ENCODE measurements around the gene HOXA4. TPM values are rescaled to one million over a fixed set of nuclear protein-coding genes. Genes with fewer than 3 reads are reported as not detected.

HOXA4 gene
- total RNA-seq, 1 donor from 2014 or later = 0.26 TPM

DNA sequence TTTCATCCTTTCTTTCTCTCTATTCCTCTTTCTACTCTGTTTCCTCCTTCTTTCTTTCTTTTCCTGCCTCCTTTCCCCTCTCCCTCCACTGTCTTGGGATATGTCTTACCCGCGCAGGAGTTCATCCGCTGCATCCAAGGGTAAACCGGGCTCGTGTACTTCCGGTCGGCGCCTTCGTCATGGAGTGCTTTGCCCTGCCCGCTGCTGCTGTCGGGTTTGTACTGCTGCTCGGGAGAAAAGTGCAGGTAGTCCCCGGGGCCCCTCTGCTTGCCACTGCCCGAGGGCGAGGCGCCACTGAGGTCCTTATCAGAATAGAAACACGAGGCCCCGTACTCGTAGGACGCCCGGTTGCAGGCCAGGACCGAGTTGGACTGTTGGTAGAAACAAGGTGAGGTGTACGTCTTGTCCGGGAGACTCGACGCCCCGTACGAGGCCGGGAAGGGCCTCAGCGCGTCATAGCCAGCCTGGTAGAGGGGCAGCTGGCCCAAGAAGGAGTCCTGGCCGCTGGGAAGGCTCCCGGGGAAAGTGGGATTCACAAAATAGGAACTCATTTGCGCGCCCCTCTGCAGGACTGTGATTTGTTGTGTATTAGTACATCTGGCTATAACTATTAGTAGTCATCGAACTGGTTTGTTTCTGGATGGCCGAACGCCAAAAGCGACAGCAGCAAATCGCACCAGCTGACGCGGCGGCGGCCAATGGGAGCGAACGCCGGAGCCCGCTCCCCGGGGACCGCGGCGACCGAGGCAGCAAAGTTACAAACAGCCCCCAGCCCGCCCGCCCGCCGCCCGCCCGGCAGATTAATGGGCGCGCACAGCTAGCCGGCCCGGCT is 16.9 kb upstream of the HOXA4 start, which contains the start of gene HOXA6:
HOXA6 (minus strand) TSS at position 576 of the 832 bp plus-strand sequence; CDS start at position 551, 25 bp downstream.
- DNase-seq (ENCODE audit: low read depth, low spot score) = no peak

GRCh38 chr7:27146491-27147198 is 16.1 kb upstream of the HOXA4 start:
- DNase-seq (ENCODE audit: low read depth, low spot score) = no peak

DNA sequence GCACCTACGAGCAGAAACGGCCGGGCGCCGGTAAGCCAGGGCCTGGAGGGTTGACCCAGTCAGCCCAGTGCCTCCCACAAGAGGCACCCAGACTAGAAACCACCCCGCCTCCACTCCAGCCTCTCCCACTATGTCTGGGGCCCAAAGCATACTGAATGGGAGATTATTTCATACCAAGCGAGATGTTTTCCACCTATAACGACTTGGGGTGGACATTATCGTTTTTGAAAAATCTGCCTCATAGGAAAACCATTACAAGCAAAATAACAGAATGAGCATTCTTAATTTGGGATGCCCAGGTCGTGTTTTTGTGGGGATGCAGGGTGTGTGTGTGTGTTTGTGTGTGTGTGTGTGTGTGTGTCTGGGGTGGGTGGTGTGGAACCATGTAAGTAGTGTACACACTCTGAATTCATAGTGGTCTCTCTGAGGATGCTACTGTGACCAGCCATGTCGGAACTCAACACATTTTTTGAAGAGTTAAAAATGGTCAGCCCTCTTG is 15.4 kb upstream of the HOXA4 start:
- no peak for DNase-seq (ENCODE audit: low read depth, low spot score)

DNA sequence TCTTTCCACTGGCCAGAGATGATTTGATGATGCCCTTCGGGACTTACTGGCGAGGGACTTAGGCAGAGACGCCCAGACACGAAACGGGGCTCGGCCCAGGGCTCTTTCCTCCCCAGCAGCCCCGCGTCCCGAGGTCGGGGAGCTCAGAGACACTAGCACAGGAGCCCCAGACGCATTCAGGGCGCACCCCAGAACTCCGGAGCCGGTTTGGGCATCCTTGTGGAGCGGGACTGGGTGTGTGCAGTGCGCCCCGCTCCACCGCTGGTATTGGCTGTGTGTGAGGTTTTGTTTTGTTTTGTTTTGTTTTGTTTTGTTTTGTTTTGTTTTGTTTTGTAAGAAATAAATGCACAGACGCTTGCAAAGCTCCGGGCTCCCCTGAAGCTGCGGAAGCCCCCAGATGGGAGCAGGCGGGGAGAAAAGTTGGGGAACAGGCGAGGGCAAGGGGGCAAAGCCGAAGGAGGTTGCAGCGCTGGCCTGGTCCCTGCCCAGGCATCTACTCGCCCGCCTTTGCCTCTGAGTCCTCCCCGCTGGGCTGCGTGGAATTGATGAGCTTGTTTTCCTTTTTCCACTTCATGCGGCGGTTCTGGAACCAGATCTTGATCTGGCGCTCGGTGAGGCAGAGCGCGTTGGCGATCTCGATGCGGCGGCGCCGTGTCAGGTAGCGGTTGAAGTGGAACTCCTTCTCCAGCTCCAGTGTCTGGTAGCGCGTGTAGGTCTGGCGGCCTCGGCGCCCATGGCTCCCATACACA is 14.8 kb upstream of the HOXA4 start:
- no peak for DNase-seq (ENCODE audit: low read depth, low spot score)

GRCh38 chr7:27144781-27145164 is 14.2 kb upstream of the HOXA4 start:
- DNase-seq (ENCODE audit: low read depth, low spot score) = no peak

- DNase-seq (ENCODE audit: low read depth, low spot score) = no peak
Observed at GRCh38 chr7:27143950-27144780, 13.6 kb upstream of the HOXA4 start.

- DNase-seq (ENCODE audit: low read depth, low spot score) = peak; percentile 79
Observed at GRCh38 chr7:27143023-27143949, 12.7 kb upstream of the HOXA4 start, which contains the start of gene HOXA5. HOXA5 (minus strand) TSS chr7:27143681; CDS start chr7:27143607, 74 bp downstream.

DNA sequence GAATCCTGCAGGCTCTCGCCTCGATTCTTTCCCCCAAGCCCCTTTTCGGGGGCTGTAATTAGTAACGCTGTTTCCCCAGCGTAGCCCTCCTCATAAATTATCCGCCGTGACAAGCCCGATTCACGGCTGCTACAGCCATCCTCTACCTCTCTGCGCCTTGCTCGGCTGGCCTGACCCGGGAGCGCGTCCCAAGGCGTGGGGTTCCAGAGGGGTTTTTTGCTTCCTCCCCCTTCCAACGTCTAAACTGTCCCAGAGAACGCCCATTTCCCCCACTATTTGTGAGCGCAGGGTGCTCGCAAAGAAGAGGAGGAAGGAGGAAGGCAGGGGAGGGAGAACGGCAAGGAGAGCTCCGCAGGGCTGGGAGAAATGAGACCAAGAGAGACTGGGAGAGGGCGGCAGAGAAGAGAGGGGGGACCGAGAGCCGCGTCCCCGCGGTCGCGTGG is 12.0 kb upstream of the HOXA4 start:
- DNase-seq (ENCODE audit: low read depth, low spot score) = no peak

DNA sequence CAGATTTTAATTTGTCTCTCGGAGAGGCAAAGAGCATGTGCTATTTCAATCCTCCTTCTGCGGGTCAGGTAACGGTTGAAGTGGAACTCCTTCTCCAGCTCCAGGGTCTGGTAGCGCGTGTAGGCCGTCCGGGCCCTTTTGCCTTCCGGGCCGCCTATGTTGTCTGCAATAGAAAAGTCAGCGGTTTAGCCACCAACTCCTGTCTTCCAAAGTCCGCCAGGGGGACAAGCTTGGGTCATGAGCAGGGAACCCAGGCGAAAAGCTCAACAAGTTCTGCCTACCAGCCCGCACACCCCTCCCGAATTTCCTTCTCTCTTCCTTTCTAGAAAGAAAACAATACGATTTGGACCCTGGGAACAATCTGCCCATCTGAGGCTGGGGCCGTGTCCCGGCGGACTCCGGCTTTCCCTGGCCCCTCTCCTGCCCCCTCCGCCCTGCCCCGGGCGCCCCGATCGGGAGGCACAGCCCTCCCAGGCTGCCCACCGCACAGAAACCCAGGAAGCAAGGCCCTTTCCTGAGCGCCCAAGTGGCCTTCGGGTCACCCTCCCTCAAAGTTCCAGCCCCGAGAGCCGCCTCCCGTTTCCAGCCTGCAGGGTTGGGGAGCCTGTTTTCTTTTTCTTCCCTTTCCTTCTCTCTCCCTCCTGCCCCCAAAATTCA is 11.5 kb upstream of the HOXA4 start:
- DNase-seq (ENCODE audit: low read depth, low spot score) = no peak

GRCh38 chr7:27141137-27141922 is 10.8 kb upstream of the HOXA4 start:
- no peak for DNase-seq (ENCODE audit: low read depth, low spot score)

- DNase-seq (ENCODE audit: low read depth, low spot score) = no peak
Observed at GRCh38 chr7:27140126-27140857, 9.7 kb upstream of the HOXA4 start.

DNA sequence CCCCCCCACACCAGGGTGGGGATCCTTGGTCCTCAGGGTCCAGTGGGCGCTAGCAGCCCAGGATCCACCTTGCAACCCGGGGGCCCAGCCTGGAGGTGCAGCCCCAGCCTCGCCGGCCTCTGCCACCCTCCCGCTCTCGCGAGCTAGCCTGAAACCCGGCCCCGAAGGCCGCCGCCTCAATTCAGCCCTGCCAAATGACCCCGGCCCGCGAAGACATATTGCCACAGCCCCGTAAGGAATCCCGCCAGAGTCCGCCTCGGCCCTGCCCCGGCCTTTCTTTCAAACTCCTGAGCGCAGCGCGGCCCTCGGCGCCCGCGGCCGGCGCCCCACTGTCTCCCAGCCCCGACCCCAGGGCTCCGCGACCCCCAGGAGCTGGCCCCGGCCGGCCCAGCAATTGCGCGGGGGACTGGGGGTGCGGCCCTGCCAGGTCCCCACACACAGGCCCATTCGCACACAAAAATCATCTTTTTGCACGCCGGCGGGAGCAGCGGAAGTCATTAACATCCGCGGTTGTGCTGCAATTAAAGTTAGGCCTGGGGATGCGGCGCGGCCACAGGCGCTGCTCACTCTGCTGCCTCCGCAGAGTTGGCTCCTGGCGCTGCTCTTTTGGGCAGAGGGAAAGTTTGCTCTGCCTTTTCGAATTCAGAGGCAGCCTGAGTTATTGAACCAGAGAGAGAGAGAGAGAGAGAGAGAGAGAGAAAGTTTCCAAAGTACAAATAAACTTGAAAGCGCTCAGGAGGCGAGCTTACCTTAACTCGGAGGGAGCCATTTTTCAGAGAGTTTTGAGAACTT is 9.0 kb upstream of the HOXA4 start:
- no peak for DNase-seq (ENCODE audit: low read depth, low spot score)

DNA sequence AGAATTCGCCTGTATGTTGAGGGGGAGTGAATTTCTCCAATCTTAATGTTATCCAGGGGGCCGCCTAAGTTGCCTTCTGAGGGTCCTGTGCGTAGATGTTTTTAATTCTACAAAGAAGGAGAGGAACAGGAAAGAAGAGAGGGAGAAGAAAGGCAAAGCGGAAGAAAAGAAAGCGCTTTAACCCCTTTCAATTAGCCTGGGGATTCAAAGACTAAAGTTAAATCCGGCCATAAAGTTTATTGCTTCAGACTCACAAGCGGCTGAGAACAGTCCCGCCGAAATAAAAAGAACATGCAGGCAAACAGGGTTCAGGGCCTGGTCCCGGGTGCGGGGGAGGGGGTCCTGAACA is 8.4 kb upstream of the HOXA4 start:
- DNase-seq (ENCODE audit: low read depth, low spot score) = no peak

- no peak for DNase-seq (ENCODE audit: low read depth, low spot score)
Observed at GRCh38 chr7:27138472-27138871, 7.9 kb upstream of the HOXA4 start.

GRCh38 chr7:27137640-27138315 is 7.2 kb upstream of the HOXA4 start:
- no peak for DNase-seq (ENCODE audit: low read depth, low spot score)

DNA sequence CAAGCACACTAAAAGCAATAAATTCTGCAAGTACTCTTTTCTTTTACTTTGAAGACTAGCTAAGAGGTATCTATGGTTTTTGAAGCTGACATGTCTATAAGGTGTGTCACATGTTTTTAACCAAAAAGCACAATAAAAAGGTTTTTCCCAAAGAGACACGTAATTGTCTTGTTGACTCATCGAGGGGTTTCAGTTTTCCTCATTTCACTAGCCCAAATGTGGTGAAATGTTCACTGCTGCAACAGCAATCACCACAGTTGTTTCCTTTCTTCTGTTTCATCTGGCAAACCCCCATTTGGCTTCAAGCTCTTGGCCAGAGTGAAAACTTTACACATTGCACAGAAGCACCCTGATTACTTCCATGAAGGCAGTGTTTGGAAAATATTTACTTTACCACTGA is 3.8 kb upstream of the HOXA4 start:
- DNase-seq (ENCODE audit: low read depth, low spot score) = no peak

Data from pulmonary artery endothelial cell (primary cell).